Measurements from ENCODE around the gene GRWD1. TPM values are rescaled to one million over a fixed set of nuclear protein-coding genes. Genes with fewer than 3 reads are reported as not detected.
"Not testable (repeated sequence)": the region's sequence is repeated elsewhere in the genome, so short reads cannot be mapped to it uniquely, and the experiment has no call there.

Gene GRWD1
- total and polyA plus RNA-seq, 5 donors from 2014 or later: 29.0 to 52.9 (median 35.5) TPM

DNA sequence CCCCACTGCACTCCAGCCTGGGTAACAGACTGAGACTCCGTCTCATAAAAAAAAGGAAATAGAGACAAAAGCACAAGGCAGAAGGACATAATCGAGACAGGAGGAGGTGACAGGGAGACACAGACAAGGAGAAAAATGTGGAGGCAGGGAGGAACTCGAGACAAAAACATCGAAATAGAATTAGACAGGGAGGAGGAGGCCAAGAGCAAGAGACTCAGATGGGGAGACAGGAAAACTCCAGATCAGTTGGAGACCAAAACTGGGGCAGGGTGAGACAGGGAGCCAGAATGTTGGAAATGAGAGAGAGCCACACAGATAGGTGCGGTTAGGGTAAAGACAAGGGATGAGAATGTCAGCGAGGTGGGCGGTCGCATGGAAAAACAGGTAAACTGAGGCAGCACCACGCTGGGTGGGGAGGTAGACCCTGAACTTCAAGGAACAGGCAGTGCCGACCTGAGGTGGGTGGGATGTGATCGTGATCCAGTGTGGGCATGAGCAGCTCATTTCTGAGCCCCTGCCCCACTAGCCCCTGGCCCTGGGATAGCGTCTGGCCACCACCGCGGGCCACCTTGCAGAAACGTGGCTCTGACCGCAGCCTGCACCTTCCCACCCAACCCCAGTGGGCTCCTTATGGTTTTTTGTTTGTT is 38.6 kb downstream of the GRWD1 start:
- Histone ChIP-seq H3K4me1 (ENCODE audit: control insufficient read depth, insufficient read depth, low read length, poor library complexity, severe bottlenecking) (peaks cover 11% of the 10 kb centered on the region), H3K36me3 (ENCODE audit: control insufficient read depth, insufficient read depth, low read length) (no peaks in the 10 kb centered on the region), H3K4me3 (ENCODE audit: low read depth, low read length) (no peak overlapping the region), H3K9me3 (ENCODE audit: control insufficient read depth in 2 of 2, low read length in 2 of 2) (no peaks in the 10 kb centered on the region), H3K27me3 (ENCODE audit: control insufficient read depth, insufficient read depth, low read length) (no peaks in the 10 kb centered on the region), H3K27ac (ENCODE audit: insufficient read depth, low read length, poor library complexity, severe bottlenecking) (no peak overlapping the region)
- ATAC-seq (ENCODE audit: low read depth in 2 of 2): no peak
- peak overlapping the region in 1 of 3 donors; percentile 80 for H3K27ac Mint-ChIP-seq
- peak overlapping the region in 2 of 4 donors; percentile 36 to 51 for H3K4me3 Mint-ChIP-seq
- no peak for DNase-seq
- peaks cover 3% of the 10 kb centered on the region for H3K36me3 Mint-ChIP-seq
- H3K9me3 Mint-ChIP-seq: no peaks in the 10 kb centered on the region
- no peaks in the 10 kb centered on the region for H3K27me3 Mint-ChIP-seq
- H3K4me1 Mint-ChIP-seq: peaks cover 0 to 24% (median 10%) of the 10 kb centered on the region in 4 donors

DNA sequence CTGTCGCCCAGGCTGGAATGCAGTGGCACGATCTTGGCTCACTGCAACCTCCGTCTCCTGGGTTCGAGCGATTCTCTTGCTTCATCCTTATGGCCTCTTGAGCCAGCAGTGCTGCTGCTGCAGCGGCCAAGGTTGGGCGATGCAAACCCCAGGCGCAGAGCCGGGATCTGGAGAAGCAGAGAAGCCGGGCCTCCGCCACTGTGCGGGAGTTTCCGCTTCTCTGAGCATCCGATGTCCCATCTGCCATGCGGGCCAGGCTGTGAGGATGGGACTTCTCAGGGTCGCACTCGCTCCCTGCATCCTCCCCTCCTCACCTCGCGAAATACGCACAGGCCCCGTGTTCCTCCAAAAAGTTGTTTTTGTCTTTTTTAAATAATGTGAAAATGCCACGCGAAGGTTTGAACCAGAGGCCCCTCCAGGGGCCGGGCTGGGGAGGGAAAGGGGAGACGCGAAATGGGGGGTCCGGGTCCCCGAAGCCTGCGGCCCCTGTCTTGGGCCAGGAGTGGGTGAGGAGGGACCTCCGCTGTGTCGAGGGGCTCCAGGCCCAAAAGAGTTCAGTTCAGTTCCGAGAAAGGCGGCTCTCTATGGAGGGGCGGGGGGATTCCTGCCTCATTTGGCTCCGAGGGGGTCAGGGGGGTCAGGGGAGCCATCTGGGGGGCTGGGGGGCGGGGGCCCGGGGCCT is 39.3 kb downstream of the GRWD1 start:
- no peak overlapping the region for H3K27ac Mint-ChIP-seq
- no peaks in the 10 kb centered on the region for H3K27me3 ChIP-seq (ENCODE audit: control insufficient read depth, insufficient read depth, low read length)
- H3K4me1 ChIP-seq (ENCODE audit: control insufficient read depth, insufficient read depth, low read length, poor library complexity, severe bottlenecking): peaks cover 16% of the 10 kb centered on the region
- peaks cover 4% of the 10 kb centered on the region for H3K27me3 Mint-ChIP-seq
- no peaks in the 10 kb centered on the region for H3K9me3 Mint-ChIP-seq
- DNase-seq: no peak
- peaks cover 3% of the 10 kb centered on the region for H3K36me3 Mint-ChIP-seq
- peak overlapping the region in 1 of 4 donors; percentile 4 for H3K4me3 Mint-ChIP-seq
- ATAC-seq (ENCODE audit: low read depth in 2 of 2): no peak
- H3K4me3 ChIP-seq (ENCODE audit: low read depth, low read length): no peak overlapping the region
- no peak overlapping the region for H3K27ac ChIP-seq (ENCODE audit: insufficient read depth, low read length, poor library complexity, severe bottlenecking)
- no peaks in the 10 kb centered on the region for H3K9me3 ChIP-seq (ENCODE audit: control insufficient read depth in 2 of 2, low read length in 2 of 2)
- peaks cover 0 to 23% (median 10%) of the 10 kb centered on the region in 4 donors for H3K4me1 Mint-ChIP-seq
- H3K36me3 ChIP-seq (ENCODE audit: control insufficient read depth, insufficient read depth, low read length): no peaks in the 10 kb centered on the region

DNA sequence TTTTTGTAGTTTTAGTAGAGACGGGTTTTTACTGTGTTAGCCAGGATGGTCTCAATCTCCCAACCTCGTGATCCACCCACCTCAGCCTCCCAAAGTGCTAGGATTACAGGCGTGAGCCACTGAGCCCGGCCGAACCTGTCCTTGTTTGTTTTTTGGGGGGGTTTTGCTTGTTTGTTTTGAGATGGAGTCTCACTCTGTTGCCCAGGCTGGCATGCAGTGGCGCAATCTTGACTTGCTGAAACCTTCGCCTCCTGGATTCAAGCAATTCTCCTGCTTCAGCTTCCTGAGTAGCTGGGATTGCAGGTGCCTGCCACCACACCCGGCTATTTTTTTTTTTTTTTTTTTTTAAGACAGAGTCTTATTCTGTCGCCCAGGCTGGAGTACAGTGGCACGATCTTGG is 40.9 kb downstream of the GRWD1 start:
- H3K4me3 Mint-ChIP-seq; H3K27ac ChIP-seq (ENCODE audit: insufficient read depth, low read length, poor library complexity, severe bottlenecking); ATAC-seq (ENCODE audit: low read depth in 2 of 2); H3K4me3 ChIP-seq (ENCODE audit: low read depth, low read length); H3K9me3 Mint-ChIP-seq; H3K36me3 ChIP-seq (ENCODE audit: control insufficient read depth, insufficient read depth, low read length); H3K36me3 Mint-ChIP-seq; DNase-seq; H3K27me3 ChIP-seq (ENCODE audit: control insufficient read depth, insufficient read depth, low read length); H3K9me3 ChIP-seq (ENCODE audit: control insufficient read depth in 2 of 2, low read length in 2 of 2); H3K27ac Mint-ChIP-seq: not testable (repeated sequence)
- peaks cover 0 to 25% (median 5%) of the 10 kb centered on the region in 4 donors for H3K4me1 Mint-ChIP-seq
- peaks cover 17% of the 10 kb centered on the region for H3K27me3 Mint-ChIP-seq
- H3K4me1 ChIP-seq (ENCODE audit: control insufficient read depth, insufficient read depth, low read length, poor library complexity, severe bottlenecking): peaks cover 21% of the 10 kb centered on the region

DNA sequence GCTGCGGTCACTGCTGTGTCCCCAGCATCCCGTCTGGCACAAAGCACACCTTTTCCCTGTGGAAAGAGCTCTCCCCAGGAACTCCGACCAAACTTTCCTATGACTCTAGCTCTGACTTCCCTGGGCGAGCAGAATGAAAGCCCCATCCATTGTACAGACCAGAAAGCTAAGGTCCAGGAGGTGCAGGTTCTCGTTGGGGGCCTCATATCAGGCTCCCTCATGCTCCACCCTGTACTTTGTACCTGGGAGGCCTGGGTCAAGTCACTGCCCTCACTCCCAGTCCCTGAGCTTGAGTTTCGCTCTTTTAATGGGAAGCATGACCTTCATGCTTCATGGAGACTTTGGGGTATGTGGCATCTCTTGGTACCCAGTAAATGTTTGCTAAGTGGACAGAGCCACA is 41.8 kb downstream of the GRWD1 start:
- Mint-ChIP-seq H3K4me1 (peaks cover 0 to 30% (median 10%) of the 10 kb centered on the region in 4 donors), H3K27ac (no peak overlapping the region), H3K36me3 (peaks cover 3% of the 10 kb centered on the region), H3K27me3 (peaks cover 24% of the 10 kb centered on the region), H3K9me3 (no peaks in the 10 kb centered on the region), H3K4me3 (no peak overlapping the region)
- ATAC-seq (ENCODE audit: low read depth in 2 of 2) (no peak), DNase-seq (no peak)
- Histone ChIP-seq H3K4me1 (ENCODE audit: control insufficient read depth, insufficient read depth, low read length, poor library complexity, severe bottlenecking) (peaks cover 24% of the 10 kb centered on the region), H3K27ac (ENCODE audit: insufficient read depth, low read length, poor library complexity, severe bottlenecking) (no peak overlapping the region), H3K4me3 (ENCODE audit: low read depth, low read length) (no peak overlapping the region), H3K27me3 (ENCODE audit: control insufficient read depth, insufficient read depth, low read length) (peaks cover 5% of the 10 kb centered on the region), H3K36me3 (ENCODE audit: control insufficient read depth, insufficient read depth, low read length) (no peaks in the 10 kb centered on the region), H3K9me3 (ENCODE audit: control insufficient read depth in 2 of 2, low read length in 2 of 2) (no peaks in the 10 kb centered on the region)

DNA sequence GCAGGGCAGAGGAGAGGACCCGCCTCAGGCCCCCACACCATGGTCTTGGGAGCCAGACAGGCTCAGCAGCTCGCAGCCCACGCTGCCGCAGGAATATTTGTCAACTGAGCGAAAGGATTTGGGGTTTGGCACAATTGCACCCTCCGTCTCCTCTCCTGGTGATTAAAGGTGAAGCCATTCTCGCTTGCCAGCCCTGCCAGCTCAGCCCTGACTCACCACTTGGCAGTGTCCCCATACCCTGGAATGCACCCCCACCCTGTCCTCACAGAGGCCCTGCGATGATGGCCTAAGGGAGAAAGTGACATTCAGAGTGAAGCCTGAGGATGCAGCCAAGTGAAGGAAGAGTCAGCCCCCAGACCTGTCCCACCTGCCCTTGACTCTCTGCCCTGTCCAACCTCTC is 42.2 kb downstream of the GRWD1 start:
- DNase-seq (no peak), ATAC-seq (ENCODE audit: low read depth in 2 of 2) (no peak)
- Histone ChIP-seq H3K9me3 (ENCODE audit: control insufficient read depth in 2 of 2, low read length in 2 of 2) (no peaks in the 10 kb centered on the region), H3K36me3 (ENCODE audit: control insufficient read depth, insufficient read depth, low read length) (no peaks in the 10 kb centered on the region), H3K4me3 (ENCODE audit: low read depth, low read length) (no peak overlapping the region), H3K27me3 (ENCODE audit: control insufficient read depth, insufficient read depth, low read length) (peaks cover 6% of the 10 kb centered on the region), H3K27ac (ENCODE audit: insufficient read depth, low read length, poor library complexity, severe bottlenecking) (no peak overlapping the region), H3K4me1 (ENCODE audit: control insufficient read depth, insufficient read depth, low read length, poor library complexity, severe bottlenecking) (peaks cover 26% of the 10 kb centered on the region)
- Mint-ChIP-seq H3K4me3 (peak overlapping the region in 1 of 4 donors; percentile 0), H3K36me3 (peaks cover 3% of the 10 kb centered on the region), H3K27ac (peak overlapping the region in 1 of 3 donors; percentile 88), H3K27me3 (peaks cover 28% of the 10 kb centered on the region), H3K9me3 (no peaks in the 10 kb centered on the region), H3K4me1 (peaks cover 0 to 34% (median 12%) of the 10 kb centered on the region in 4 donors)

DNA sequence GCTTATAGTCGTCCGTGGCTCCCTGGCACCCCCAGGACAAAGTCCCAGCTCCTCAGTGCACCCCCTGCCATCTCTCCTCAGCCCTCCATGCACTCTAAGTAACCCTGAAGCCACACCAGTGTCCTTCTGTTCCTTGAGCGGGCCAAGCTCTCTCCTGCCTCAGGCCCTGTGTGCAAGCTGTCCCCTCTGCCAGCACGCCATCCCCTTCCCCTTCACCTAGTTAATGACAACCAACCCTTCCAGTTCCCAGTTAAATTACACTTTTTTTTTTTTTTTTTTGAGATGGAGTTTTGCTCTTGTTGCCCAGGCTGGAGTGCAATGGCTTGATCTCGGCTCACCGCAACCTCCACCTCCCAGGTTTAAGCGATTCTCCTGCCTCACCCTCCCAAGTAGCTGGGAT is 42.7 kb downstream of the GRWD1 start:
- not testable (repeated sequence) for ATAC-seq (ENCODE audit: low read depth in 2 of 2); DNase-seq

DNA sequence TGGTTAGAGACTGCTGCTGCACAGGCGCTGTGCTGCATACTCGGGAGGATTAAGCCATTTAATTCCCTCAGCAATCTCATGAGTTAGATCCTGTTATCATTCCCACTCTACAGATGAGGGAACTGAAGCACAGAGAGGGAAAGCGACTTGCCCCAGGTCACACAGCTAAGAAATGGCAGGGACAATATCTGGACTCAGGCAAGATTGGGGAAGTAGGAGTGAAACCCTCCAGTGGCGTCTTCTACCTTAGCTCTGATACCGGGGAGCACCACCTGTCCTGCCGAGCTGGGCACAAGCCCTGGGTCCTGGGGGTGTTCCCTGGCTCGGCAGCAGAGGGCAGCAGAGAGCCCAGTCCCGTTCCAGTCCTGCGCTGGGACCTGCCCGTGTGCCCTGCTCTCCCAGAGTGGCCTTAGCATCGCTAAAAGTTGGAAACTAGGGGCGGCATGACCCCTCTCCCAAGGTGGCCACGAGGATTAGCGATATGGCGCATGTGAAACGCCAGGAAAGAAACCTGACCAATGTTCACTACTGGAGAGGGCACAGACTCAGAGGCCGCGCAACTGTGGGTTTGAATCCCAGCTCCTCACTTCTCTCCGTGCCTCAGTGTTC is 43.9 kb downstream of the GRWD1 start:
- Histone ChIP-seq H3K4me3 (ENCODE audit: low read depth, low read length) (no peak overlapping the region), H3K27me3 (ENCODE audit: control insufficient read depth, insufficient read depth, low read length) (peaks cover 12% of the 10 kb centered on the region), H3K9me3 (ENCODE audit: control insufficient read depth in 2 of 2, low read length in 2 of 2) (no peaks in the 10 kb centered on the region), H3K36me3 (ENCODE audit: control insufficient read depth, insufficient read depth, low read length) (no peaks in the 10 kb centered on the region), H3K27ac (ENCODE audit: insufficient read depth, low read length, poor library complexity, severe bottlenecking) (no peak overlapping the region), H3K4me1 (ENCODE audit: control insufficient read depth, insufficient read depth, low read length, poor library complexity, severe bottlenecking) (peaks cover 31% of the 10 kb centered on the region)
- Mint-ChIP-seq H3K9me3 (no peaks in the 10 kb centered on the region), H3K4me1 (peaks cover 0 to 39% (median 16%) of the 10 kb centered on the region in 4 donors), H3K4me3 (peak overlapping the region in 2 of 4 donors; percentile 24 to 44), H3K36me3 (no peaks in the 10 kb centered on the region), H3K27me3 (peaks cover 40% of the 10 kb centered on the region), H3K27ac (no peak overlapping the region)
- DNase-seq: peak; percentile 65 to 74 (median 73)
- ATAC-seq (ENCODE audit: low read depth in 2 of 2): peak; percentile 48 to 50

More for the DNA sequence above, 42.7 kb downstream of the GRWD1 start:
- H3K27me3 Mint-ChIP-seq: peaks cover 32% of the 10 kb centered on the region
- H3K4me1 Mint-ChIP-seq: peaks cover 0 to 35% (median 14%) of the 10 kb centered on the region in 4 donors
- not testable (repeated sequence) for H3K27me3 ChIP-seq (ENCODE audit: control insufficient read depth, insufficient read depth, low read length); H3K9me3 Mint-ChIP-seq; H3K27ac Mint-ChIP-seq; H3K36me3 ChIP-seq (ENCODE audit: control insufficient read depth, insufficient read depth, low read length); H3K9me3 ChIP-seq (ENCODE audit: control insufficient read depth in 2 of 2, low read length in 2 of 2); H3K4me3 ChIP-seq (ENCODE audit: low read depth, low read length); H3K36me3 Mint-ChIP-seq; H3K4me3 Mint-ChIP-seq; H3K27ac ChIP-seq (ENCODE audit: insufficient read depth, low read length, poor library complexity, severe bottlenecking)
- H3K4me1 ChIP-seq (ENCODE audit: control insufficient read depth, insufficient read depth, low read length, poor library complexity, severe bottlenecking): peaks cover 30% of the 10 kb centered on the region

Data from CD4-positive, CD25-positive, alpha-beta regulatory T cell (primary cell).